GM19238 (cell line): ENCODE data around the gene PPARG.
"Not testable (repeated sequence)": the region's sequence is repeated elsewhere in the genome, so short reads cannot be mapped to it uniquely, and the experiment has no call there.

Source experiments
- DNase-seq: peaks from one replicate; pipeline ENCODE4 v3.0.0; 2011; ENCODE audit warnings: low spot score; ENCODE audit not compliant: insufficient read length

Gene PPARG

GRCh38 chr3:12288182-12289129, at the start of gene PPARG:
PPARG (plus strand) TSS chr3:12289070; CDS start chr3:12379712, 90,642 bp downstream.
- DNase-seq, result peak; percentile 27

GRCh38 chr3:12239301-12239700, 49.6 kb upstream of the PPARG start:
- DNase-seq, result no peak

GRCh38 chr3:12242772-12243171, 46.1 kb upstream of the PPARG start:
- DNase-seq, result no peak

- DNase-seq, result no peak
Measured at GRCh38 chr3:12246497-12247163, 42.2 kb upstream of the PPARG start.

GRCh38 chr3:12247411-12247810, 41.5 kb upstream of the PPARG start:
- DNase-seq, result no peak

- DNase-seq, result no peak
Measured at GRCh38 chr3:12249519-12249918, 39.4 kb upstream of the PPARG start.

GRCh38 chr3:12252889-12253288, 36.0 kb upstream of the PPARG start:
- no peak for DNase-seq

- no peak for DNase-seq
Measured at GRCh38 chr3:12253516-12254343, 35.1 kb upstream of the PPARG start.

GRCh38 chr3:12255393-12255792, 33.5 kb upstream of the PPARG start:
- no peak for DNase-seq

GRCh38 chr3:12258911-12259310, 30.0 kb upstream of the PPARG start:
- no peak for DNase-seq

- DNase-seq, result not testable (repeated sequence)
Measured at GRCh38 chr3:12262173-12262572, 26.7 kb upstream of the PPARG start.

GRCh38 chr3:12265508-12265907, 23.4 kb upstream of the PPARG start:
- DNase-seq, result no peak

GRCh38 chr3:12266038-12266437, 22.8 kb upstream of the PPARG start:
- DNase-seq, result no peak

- no peak for DNase-seq
Measured at GRCh38 chr3:12267376-12268030, 21.4 kb upstream of the PPARG start.

- no peak for DNase-seq
Measured at GRCh38 chr3:12268049-12268735, 20.7 kb upstream of the PPARG start.

- no peak for DNase-seq
Measured at GRCh38 chr3:12270976-12271375, 17.9 kb upstream of the PPARG start.

- peak; percentile 33 for DNase-seq
Measured at GRCh38 chr3:12273045-12273695, 15.7 kb upstream of the PPARG start.

GRCh38 chr3:12275974-12276650, 12.8 kb upstream of the PPARG start:
- no peak for DNase-seq

GRCh38 chr3:12276827-12277226, 12.0 kb upstream of the PPARG start:
- DNase-seq, result not testable (repeated sequence)
